Transverse colon (tissue), 4 donors: ENCODE measurements around the gene CDC42BPB.

Experiments
- CTCF ChIP-seq, 5 experiments: fragments of 200-600 bp in 3 of 5; fragments of 450-650 bp in 2 of 5; sonication (generic) in 3 of 5; IDR thresholded peaks; 1 replicate in 2 of 5; 2 replicates in 3 of 5; pipeline ENCODE4 v1.5.1; 2016 to 2017; ENCODE audit warnings: antibody characterized with exemption in 5 of 5, inconsistent platforms in 3 of 5, mild to moderate bottlenecking in 2 of 5, moderate library complexity in 1 of 5
- EP300 ChIP-seq: sonication (generic); formaldehyde crosslinking; IDR thresholded peaks from one replicate; pipeline ENCODE4 v1.6.1; 2017; ENCODE audit warnings: antibody characterized with exemption, low read depth
- POLR2AphosphoS5 ChIP-seq, 3 donors: sonication (generic); formaldehyde crosslinking; IDR thresholded peaks; one replicate each; pipeline ENCODE4 v1.6.1; 2016; ENCODE audit warnings: antibody characterized with exemption in 3 of 3

- TF ChIP-seq CTCF (IDR thresholded peaks at IDR 0.05) (no peak), EP300 (no peak), POLR2AphosphoS5 (IDR thresholded peaks at IDR 0.05) (no peak)
These were observed 8.5 kb upstream of the CDC42BPB start for GRCh38 chr14:103065861-103066260.
